Coronary artery (tissue), 2 donors: ENCODE measurements around the gene SCN4B.

ENCODE experiments used
- DNase-seq: peaks from one replicate; pipeline ENCODE4 v3.0.0-alpha.2; 2017; ENCODE audit warnings: low spot score
- H3K27ac ChIP-seq, 2 donors: fragments of 200-600 bp; sonication (generic); one replicate each; pipeline ENCODE4 v1.5.1; 2016 to 2019
- H3K4me3 ChIP-seq: fragments of 200-600 bp; sonication (generic); 2 replicates; pipeline ENCODE4 v1.5.1; 2016; ENCODE audit warnings: mild to moderate bottlenecking, moderate library complexity
- CTCF ChIP-seq: fragments of 200-600 bp; sonication (generic); IDR thresholded peaks from one replicate; pipeline ENCODE4 v1.5.1; 2019; ENCODE audit warnings: antibody characterized with exemption

SCN4B gene

DNA sequence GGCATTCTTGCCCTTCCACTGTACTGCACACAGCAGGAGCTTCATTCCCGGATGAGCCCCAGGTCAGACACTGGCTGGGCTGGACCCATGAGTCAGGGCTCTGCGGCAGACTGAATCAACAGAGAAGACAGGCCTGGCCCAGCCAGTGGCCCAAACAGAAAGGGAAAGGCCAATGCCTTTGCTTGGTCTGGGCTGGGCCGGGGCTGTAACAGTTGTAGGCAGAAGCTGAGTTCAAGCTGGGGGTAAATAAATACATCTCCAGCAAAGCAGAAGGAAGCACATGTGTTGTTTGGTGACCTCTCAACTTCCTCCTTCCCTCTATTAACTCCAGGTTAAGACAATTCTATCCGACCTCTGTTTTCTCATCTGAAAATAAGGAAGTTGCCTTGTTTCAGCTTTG is 64.1 kb downstream of the SCN4B start:
- peak overlapping the region in 1 of 2 donors; percentile 25 for H3K27ac ChIP-seq
- no peak for DNase-seq

GRCh38 chr11:118087931-118088330 is 64.7 kb downstream of the SCN4B start:
- no peak for TF ChIP-seq CTCF
- Histone ChIP-seq H3K27ac (no peak overlapping the region), H3K4me3 (no peak overlapping the region)
- DNase-seq, result no peak

More for the DNA sequence above, 64.1 kb downstream of the SCN4B start:
- TF ChIP-seq CTCF, result no peak
- H3K4me3 ChIP-seq, result no peak overlapping the region

DNA sequence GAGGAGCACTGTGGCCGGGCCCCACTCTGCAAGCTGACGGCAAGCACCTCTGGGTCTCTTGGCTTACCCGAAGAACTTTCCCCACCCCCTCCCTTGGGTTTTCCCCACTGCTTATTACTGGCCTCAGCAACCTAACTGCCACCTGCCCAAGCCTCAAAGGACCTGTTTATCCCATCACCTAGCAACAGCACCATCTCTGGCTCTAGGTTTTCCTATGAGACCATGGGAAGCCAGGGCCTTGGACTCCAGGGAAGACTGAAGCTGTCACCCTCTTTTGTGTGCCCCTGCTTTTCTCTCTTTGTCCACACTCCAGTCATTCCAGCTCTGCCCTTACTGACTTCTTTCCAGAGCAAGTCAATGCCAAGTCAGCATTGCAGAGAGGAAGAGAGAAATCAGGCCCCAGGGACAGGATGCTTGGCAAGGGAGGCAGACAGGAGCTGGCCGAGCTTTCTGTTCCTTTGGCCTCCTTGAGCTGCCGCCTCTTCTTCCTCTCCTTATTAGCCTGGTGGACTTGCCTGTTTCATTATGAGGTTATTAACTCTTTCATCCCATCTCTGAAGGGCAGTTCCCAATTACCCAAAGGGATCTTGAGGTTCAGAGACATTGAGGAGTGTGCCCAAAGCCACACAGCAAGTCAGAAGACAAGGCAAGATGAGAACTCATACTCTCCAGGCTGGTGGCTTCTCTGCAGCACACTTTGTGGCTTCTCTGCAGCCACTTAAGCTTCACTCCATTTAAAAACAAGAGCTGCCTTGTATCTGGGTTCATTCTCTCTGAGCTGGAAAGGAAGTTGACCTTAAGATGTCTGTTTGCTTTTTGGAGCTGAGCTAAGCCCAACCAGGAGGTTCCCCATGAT is 65.5 kb downstream of the SCN4B start, which contains the start of gene SMIM35:
SMIM35 (minus strand) TSS at position 51 of the 856 bp plus-strand sequence. CDS start 206 bp downstream, outside the sequence.
- TF ChIP-seq CTCF, result no peak
- no peak for DNase-seq
- no peak within 1 kb of the TSS for H3K27ac ChIP-seq
- no peak within 1 kb of the TSS for H3K4me3 ChIP-seq

DNA sequence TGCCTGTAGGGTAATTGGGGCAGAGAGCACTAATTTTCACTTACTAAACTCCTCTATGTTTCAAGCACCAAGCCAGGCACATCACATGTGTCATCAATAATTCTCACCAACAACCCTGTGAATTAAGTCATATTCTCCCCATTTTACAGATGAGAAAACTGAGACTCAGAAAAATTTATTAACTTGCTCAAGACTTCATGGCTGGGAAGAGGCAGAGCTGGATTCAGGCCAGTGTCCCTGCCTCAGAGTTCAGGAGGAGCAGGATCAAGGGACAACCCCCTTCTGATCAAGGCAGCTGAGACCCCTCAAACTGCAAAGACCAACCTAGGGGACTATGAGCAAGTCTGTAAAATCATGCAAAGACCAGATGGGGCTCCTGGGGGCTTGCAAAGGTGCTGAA is 68.0 kb downstream of the SCN4B start:
- DNase-seq, result no peak
- TF ChIP-seq CTCF, result no peak
- no peak overlapping the region for H3K4me3 ChIP-seq
- no peak overlapping the region for H3K27ac ChIP-seq

GRCh38 chr11:118084247-118084646 is 68.4 kb downstream of the SCN4B start:
- H3K27ac ChIP-seq, result no peak overlapping the region
- no peak for TF ChIP-seq CTCF
- H3K4me3 ChIP-seq, result no peak overlapping the region
- DNase-seq, result no peak
